ENCODE measurements around the gene GGTA1. TPM values are rescaled to one million over a fixed set of nuclear protein-coding genes. Genes with fewer than 3 reads are reported as not detected.

Gene GGTA1
- total and polyA plus RNA-seq, 5 donors, result 12.3 to 42.5 (median 24.2) TPM

Other genes with a start within 250 kb of the GGTA1 start
- 1,000 to 10,000 TPM in 3 of 4 donors, 100 to 1,000 TPM in 1; 949 to 1,838 (median 1,489) TPM for gene GSN, start 231.7 kb downstream of the GGTA1 start, total RNA-seq
- 1,813 TPM for gene GSN, start 231.7 kb downstream of the GGTA1 start, polyA plus RNA-seq
- gene STOM, start 129.6 kb downstream of the GGTA1 start, total RNA-seq, result 100 to 1,000 TPM; 146 to 246 (median 172) TPM
- gene STOM, start 129.6 kb downstream of the GGTA1 start, polyA plus RNA-seq, result 153 TPM
- gene DAB2IP, start 151.8 kb upstream of the GGTA1 start, total RNA-seq, result 10 to 100 TPM; 41.7 to 55.0 (median 42.7) TPM
- gene DAB2IP, start 151.8 kb upstream of the GGTA1 start, polyA plus RNA-seq, result 25.5 TPM

Data from right cardiac atrium (tissue), 5 donors.